ENCODE measurements around the gene EXOC3. TPM values are rescaled to one million over a fixed set of nuclear protein-coding genes. Genes with fewer than 3 reads are reported as not detected.

EXOC3 gene
- total and polyA plus RNA-seq, 4 donors = 34.8 to 61.0 (median 51.9) TPM

DNA sequence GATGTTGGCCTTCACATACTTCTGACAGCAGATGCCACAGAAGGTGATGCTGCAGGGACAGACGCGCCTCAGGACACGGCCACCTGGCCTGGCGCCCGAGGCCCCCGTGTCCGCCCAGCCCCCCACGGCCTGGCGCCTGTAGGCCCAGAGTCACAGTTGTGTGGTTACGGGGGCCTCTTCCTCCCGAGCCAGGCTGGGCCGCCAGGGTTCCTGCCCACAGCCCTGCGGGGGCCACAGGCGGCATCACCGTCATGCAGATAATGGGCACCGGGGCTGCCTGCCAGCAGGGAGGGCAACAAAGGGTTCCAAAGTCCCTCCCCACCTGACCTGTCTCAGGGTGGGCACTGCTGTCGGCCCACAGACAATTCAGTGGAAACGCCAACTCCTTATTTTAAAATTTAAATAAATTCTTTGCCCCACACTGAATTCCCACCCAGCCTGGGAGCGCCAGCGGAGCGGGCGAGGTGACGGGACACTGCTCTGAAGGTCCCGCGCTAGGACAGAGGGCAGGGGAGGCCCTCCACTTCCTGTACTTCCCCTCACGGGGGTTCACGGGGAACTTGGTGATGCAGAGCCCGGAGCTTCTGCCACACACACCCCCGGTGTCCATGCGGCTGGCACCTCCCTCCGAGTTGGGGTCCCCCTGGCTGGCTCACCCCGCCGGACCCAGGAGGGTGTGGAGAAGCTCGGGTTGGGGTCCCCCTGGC, 40.6 kb downstream of the EXOC3 start:
- no peak for ATAC-seq (ENCODE audit: insufficient read depth, low FRiP score)

DNA sequence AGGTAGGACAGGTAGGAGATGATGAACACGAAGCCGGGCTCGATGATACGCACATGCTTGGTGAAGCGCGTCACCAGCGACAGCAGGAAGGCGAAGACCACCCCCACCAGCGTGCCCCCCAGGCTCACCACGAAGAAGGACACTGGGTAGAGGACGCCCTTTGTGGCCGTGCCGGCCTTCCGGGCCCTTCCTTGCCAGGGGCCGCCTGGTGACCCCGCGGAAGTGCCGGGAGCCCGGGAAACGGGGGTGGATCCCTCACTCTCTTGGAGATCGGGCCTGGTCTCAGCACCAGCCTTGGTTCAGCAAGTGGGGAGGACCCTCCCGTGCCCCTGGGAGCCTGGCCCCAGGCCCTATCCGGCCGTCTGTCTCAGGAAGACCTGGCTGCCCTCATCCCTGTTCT, 41.6 kb downstream of the EXOC3 start:
- no peaks in the 10 kb centered on the region for H3K36me3 ChIP-seq (ENCODE audit: control insufficient read depth in 4 of 4, insufficient read depth in 4 of 4, low read length in 4 of 4)
- H3K4me1 ChIP-seq (ENCODE audit: control insufficient read depth in 5 of 5, insufficient read depth in 5 of 5, low read length in 5 of 5) = peaks cover 0 to 8% (median 0%) of the 10 kb centered on the region in 5 donors
- DNase-seq = no peak
- no peak overlapping the region for H3K4me3 ChIP-seq
- TF ChIP-seq, protein P1, sequence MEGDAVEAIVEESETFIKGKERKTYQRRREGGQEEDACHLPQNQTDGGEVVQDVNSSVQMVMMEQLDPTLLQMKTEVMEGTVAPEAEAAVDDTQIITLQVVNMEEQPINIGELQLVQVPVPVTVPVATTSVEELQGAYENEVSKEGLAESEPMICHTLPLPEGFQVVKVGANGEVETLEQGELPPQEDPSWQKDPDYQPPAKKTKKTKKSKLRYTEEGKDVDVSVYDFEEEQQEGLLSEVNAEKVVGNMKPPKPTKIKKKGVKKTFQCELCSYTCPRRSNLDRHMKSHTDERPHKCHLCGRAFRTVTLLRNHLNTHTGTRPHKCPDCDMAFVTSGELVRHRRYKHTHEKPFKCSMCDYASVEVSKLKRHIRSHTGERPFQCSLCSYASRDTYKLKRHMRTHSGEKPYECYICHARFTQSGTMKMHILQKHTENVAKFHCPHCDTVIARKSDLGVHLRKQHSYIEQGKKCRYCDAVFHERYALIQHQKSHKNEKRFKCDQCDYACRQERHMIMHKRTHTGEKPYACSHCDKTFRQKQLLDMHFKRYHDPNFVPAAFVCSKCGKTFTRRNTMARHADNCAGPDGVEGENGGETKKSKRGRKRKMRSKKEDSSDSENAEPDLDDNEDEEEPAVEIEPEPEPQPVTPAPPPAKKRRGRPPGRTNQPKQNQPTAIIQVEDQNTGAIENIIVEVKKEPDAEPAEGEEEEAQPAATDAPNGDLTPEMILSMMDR (IDR thresholded peaks at IDR 0.05; ENCODE audit: control extremely low read depth, extremely low read depth) = no peak
- peaks cover 0 to 7% (median 0%) of the 10 kb centered on the region in 3 donors for H3K27me3 ChIP-seq (ENCODE audit: control insufficient read depth in 3 of 3, insufficient read depth in 3 of 3, low read length in 2 of 3)
- no peak for ATAC-seq (ENCODE audit: insufficient read depth, low FRiP score)
- no peak overlapping the region for H3K27ac ChIP-seq (ENCODE audit: low read depth in 1 of 2, low read length in 1 of 2)
- WGBS, 2 donors = 90 to 97% methylated on average over 24 of the region's 24 CpGs
- H3K9me3 ChIP-seq (ENCODE audit: control insufficient read depth in 4 of 4, insufficient read depth in 3 of 4, low read length in 3 of 4) = peaks cover 0 to 2% (median 0%) of the 10 kb centered on the region in 4 donors
- H3K9ac ChIP-seq (ENCODE audit: insufficient read depth in 1 of 2, low read length in 2 of 2) = no peak overlapping the region

More for the DNA sequence above, 40.6 kb downstream of the EXOC3 start:
- Histone ChIP-seq H3K27ac (ENCODE audit: low read depth in 1 of 2, low read length in 1 of 2) (no peak overlapping the region), H3K4me1 (ENCODE audit: control insufficient read depth in 5 of 5, insufficient read depth in 5 of 5, low read length in 5 of 5) (no peaks in the 10 kb centered on the region), H3K27me3 (ENCODE audit: control insufficient read depth in 3 of 3, insufficient read depth in 3 of 3, low read length in 2 of 3) (peaks cover 0 to 7% (median 0%) of the 10 kb centered on the region in 3 donors), H3K36me3 (ENCODE audit: control insufficient read depth in 4 of 4, insufficient read depth in 4 of 4, low read length in 4 of 4) (no peaks in the 10 kb centered on the region), H3K9ac (ENCODE audit: insufficient read depth in 1 of 2, low read length in 2 of 2) (no peak overlapping the region), H3K4me3 (no peak overlapping the region), H3K9me3 (ENCODE audit: control insufficient read depth in 4 of 4, insufficient read depth in 3 of 4, low read length in 3 of 4) (peaks cover 0 to 2% (median 0%) of the 10 kb centered on the region in 4 donors)
- TF ChIP-seq, protein P1 (IDR thresholded peaks at IDR 0.05; ENCODE audit: control extremely low read depth, extremely low read depth) = no peak
- DNase-seq = no peak
- WGBS, 2 donors = 40 to 58% methylated on average over 33 to 34 of the region's 34 CpGs

DNA sequence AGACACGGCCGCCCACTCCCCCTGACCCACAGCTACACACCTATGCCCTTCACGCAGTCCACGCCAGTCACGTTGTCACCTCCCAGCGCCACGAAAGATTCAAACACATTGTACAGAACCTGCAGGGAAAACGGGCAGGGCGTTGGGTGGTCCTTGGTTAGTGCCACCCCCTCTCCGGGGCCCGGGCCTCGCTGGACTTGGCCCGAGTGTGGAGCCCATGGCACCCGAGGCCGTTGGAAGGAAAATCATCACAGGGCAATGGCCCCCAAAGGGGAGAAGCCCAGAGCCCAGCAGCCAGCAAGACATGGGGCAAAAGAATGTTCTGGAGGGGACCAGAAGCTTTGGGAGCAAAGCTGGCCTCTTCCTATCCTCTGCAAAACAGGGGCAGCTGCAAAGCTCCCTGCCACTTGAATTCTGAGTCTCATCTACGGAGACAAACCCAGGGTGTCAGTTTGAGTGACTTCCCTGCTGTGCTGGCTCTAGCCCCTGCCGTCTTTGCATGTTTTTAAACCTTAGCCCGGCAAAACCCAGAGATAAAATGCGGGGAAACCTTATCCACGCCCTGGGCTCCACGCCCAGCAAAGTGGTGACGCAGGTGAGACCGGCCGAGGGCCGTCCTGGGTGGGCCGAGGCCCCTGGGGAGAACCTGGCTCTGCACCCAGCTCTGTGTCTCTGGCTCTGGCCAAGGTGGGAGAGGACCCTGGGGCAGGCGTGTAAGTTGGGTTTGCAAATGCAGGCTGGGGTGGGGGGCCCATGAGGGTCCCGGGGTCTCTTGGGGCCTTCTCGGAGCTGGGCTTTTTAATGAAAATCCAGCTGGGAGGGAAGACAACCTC, 42.4 kb downstream of the EXOC3 start:
- no peak overlapping the region for H3K27ac ChIP-seq (ENCODE audit: low read depth in 1 of 2, low read length in 1 of 2)
- peaks cover 0 to 2% (median 0%) of the 10 kb centered on the region in 4 donors for H3K9me3 ChIP-seq (ENCODE audit: control insufficient read depth in 4 of 4, insufficient read depth in 3 of 4, low read length in 3 of 4)
- H3K4me3 ChIP-seq = no peak overlapping the region
- peaks cover 0 to 12% (median 0%) of the 10 kb centered on the region in 5 donors for H3K4me1 ChIP-seq (ENCODE audit: control insufficient read depth in 5 of 5, insufficient read depth in 5 of 5, low read length in 5 of 5)
- DNase-seq (no peak), ATAC-seq (ENCODE audit: insufficient read depth, low FRiP score) (no peak)
- no peak overlapping the region for H3K9ac ChIP-seq (ENCODE audit: insufficient read depth in 1 of 2, low read length in 2 of 2)
- H3K36me3 ChIP-seq (ENCODE audit: control insufficient read depth in 4 of 4, insufficient read depth in 4 of 4, low read length in 4 of 4) = no peaks in the 10 kb centered on the region
- TF ChIP-seq, protein P1 (IDR thresholded peaks at IDR 0.05; ENCODE audit: control extremely low read depth, extremely low read depth) = no peak
- H3K27me3 ChIP-seq (ENCODE audit: control insufficient read depth in 3 of 3, insufficient read depth in 3 of 3, low read length in 2 of 3) = peaks cover 0 to 7% (median 0%) of the 10 kb centered on the region in 3 donors
- 76 to 87% methylated on average over 29 of the region's 29 CpGs for WGBS, 2 donors

All from lung (tissue), 12 donors.